ENCODE results near the gene CD44.

DNA sequence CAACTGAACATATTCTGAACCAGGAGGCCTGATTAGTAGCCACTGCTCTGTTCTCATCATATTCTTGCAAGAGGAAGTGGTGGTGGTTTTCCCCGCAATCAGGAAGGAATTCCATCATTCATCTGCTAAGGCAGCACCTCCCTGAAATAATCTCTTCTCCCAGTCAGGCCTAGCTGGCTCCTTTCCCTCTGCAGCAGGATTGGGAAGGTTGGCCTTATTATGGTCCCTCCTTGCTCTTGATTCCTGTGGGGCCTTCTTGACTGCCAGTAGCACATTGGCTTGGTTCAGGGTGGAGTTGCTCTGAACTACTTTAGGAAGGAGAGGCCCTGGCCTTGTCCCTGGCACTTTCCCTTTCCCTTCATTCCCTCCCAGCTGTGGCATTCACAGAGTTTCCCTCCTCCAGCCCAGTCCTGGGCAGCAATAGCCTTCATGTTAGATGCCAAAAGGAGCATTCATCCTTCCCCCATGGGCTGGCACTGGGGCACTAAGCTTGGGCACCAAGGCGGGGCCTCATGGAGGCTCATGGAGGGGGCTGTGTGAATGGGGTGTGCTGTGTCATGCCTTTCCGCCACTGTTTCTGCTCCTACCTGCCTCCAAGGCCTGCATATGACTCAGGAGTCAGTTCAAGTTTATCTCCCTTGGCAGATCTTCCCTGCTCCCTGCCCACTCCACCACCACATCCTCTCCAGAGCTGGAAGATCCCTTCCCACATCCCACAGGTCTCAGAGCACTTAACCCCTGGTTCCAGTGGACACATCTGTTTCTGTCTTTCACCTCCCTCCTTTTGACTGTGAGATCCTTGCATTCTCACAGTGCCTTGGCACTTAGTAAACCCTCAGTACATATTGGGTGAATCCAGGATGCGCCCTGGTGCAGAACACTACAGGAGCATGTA lies 27.6 kb upstream of the CD44 start:
- TF ChIP-seq POLR2A (IDR thresholded peaks at IDR 0.05): no peak
- TF ChIP-seq, protein P1, sequence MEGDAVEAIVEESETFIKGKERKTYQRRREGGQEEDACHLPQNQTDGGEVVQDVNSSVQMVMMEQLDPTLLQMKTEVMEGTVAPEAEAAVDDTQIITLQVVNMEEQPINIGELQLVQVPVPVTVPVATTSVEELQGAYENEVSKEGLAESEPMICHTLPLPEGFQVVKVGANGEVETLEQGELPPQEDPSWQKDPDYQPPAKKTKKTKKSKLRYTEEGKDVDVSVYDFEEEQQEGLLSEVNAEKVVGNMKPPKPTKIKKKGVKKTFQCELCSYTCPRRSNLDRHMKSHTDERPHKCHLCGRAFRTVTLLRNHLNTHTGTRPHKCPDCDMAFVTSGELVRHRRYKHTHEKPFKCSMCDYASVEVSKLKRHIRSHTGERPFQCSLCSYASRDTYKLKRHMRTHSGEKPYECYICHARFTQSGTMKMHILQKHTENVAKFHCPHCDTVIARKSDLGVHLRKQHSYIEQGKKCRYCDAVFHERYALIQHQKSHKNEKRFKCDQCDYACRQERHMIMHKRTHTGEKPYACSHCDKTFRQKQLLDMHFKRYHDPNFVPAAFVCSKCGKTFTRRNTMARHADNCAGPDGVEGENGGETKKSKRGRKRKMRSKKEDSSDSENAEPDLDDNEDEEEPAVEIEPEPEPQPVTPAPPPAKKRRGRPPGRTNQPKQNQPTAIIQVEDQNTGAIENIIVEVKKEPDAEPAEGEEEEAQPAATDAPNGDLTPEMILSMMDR (IDR thresholded peaks at IDR 0.05): no peak

Measured in lower leg skin (tissue), 3 donors.